Stimulated activated CD4-positive, alpha-beta T cell treated with anti-CD3 and anti-CD28 coated beads, Interleukin-15, amount 100 ng/mL, for 48 hours (primary cell): ENCODE results near the gene ANKRD35.
"Not testable (repeated sequence)": the region's sequence is repeated elsewhere in the genome, so short reads cannot be mapped to it uniquely, and the experiment has no call there.

Source experiments
- DNase-seq, 2 donors: peaks; one replicate each; pipeline ENCODE4 v3.0.0-alpha.2; 2020; ENCODE audit warnings: low read depth in 2 of 2

Gene ANKRD35, protein sequence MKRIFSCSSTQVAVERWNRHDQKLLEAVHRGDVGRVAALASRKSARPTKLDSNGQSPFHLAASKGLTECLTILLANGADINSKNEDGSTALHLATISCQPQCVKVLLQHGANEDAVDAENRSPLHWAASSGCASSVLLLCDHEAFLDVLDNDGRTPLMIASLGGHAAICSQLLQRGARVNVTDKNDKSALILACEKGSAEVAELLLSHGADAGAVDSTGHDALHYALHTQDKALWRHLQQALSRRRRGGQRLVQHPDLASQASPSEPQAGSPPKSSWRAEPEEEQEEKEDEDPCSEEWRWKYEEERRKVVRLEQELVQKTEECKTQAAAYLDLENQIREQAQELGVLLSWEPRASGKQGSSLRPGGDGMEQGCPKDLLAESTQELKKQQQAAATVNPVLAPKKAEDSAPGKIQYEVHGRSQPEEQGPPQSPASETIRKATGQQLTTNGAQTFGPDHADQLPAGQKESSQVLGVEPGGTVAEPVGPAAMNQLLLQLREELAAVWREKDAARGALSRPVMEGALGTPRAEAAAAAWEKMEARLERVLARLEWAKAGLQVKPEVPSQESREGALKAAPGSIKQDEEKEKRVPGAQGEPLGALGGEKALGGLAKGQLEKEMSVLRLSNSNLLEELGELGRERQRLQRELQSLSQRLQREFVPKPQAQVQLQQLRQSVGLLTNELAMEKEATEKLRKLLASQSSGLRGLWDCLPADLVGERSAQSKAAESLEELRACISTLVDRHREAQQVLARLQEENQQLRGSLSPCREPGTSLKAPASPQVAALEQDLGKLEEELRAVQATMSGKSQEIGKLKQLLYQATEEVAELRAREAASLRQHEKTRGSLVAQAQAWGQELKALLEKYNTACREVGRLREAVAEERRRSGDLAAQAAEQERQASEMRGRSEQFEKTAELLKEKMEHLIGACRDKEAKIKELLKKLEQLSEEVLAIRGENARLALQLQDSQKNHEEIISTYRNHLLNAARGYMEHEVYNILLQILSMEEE

DNA sequence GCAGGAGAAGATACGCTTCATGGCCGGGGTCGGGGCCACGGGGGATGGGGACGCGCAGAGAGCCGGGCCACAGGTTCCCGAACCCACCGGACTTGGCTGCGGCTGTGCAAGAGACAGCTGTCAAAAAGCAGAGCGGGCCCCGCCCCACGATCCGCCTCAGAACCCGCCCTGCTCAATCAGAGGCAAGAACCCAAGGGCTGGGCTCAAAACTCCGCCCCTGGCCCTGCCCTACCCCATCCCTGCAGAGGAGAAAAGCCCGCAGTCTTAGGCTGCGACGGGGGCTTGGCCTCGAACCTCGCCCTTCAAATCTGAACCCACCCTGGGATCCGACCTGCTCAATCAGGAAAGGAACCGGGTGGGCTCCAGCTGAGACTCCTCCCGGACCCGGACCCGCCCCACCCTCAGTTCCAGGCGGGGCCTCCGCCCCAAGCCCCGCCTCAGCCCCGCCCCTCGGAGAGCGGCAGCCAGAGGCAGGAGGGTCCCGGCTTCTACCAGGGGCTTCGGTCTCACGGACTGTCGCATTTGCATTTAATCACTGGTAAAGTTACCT, at the start of gene ANKRD35:
TSS of gene ANKRD35 (minus strand) at position 129 of the 550 bp plus-strand sequence. CDS start at position 21, 108 bp downstream.
- DNase-seq: peak; percentile 71 to 87

DNA sequence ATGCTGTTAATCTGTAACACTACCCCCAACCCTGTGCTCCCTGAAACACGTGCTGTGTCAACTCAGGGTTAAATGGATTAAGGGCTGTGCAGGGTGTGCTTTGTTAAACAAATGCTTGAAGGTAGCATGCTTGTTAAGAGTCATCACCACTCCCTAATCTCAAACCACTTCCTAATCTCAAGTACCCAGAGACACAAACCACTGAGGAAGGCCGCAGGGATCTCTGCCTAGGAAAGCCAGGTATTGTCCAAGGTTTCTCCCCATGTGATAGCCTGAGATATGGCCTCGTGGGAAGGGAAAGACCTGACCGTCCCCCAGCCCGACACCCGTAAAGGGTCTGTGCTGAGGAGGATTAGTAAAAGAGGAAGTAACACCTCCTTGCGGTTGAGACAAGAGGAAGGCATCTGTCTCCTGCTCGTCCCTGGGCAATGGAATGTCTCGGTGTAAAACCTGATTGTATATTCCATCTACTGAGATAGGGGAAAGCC, 46.9 kb upstream of the ANKRD35 start:
- DNase-seq: not testable (repeated sequence)

DNA sequence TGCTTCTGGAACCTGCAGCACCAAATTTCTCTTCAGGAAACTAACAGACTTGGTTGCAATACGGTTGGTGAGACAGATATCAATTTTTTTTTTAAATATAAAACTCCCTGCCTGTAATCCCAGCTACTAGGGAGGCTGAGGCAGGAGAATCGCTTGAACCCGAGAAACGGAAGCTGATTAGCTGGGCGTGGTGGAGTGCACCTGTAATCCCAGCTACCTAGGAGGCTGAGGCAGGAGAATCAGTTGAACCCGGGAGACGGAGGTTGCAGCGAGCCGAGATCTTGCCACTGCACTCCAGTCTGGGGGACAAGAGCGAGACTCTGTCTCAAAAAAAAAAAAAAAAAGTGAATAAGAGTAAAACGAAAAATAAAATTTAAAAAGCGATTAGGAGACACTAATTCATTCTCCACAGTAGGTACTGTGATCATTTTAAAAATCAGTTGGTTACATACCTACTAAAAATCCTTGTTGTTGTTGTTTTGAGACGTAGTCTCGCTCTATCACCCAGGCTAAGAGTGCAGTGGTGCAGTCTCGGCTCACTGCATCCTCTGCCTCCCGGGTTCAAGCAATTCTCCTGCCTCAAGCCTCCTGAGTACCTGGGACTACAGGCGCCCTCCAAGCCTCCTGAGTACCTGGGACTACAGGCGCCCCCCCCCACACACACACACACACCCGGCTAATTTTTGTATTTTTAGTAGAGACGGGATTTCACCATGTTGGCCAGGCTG, 42.4 kb upstream of the ANKRD35 start:
- DNase-seq: no peak

DNA sequence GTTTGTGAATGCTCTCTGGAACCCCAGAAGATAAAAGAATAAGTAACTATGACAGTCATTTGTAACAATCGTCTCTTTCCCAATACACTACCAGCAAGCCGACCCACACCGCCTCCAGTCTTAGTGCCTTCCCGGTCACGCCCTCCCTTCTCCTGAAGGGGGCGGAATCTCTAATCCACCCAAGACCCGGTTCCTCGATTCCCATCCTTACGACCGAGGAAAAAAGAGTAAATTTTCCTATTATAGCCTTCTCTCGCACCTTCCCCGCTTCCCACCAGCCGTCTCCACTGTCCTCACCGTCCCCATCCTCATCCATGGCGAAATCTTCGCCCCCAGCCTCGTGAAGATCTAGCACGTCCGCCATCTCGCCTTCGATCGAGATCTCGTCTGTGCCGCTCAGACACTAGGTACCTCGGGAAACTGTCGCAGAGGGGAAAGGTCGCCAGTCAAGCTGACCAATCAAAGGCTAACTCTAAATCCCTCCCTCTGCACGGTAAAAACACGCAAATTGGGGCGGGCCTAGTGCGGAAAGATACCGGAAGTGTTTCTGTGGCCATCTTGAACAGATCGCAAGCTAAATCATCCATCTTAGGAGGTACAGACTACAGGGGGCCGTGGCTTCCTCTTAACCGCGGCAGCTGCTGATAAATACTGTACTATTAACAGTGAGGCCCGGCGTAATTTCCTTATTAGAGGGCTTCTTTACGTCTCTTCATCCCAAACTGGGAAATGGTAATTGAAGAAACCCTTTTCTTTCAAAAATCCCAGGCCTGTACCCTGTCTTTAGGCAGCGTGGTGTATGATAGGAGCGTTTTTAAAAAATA, 41.6 kb upstream of the ANKRD35 start, which contains the start of gene RBM8A:
TSS of gene RBM8A (minus strand) at position 422 of the 824 bp plus-strand sequence. CDS start at position 364, 58 bp downstream.
- peak; percentile 91 to 92 for DNase-seq

DNA sequence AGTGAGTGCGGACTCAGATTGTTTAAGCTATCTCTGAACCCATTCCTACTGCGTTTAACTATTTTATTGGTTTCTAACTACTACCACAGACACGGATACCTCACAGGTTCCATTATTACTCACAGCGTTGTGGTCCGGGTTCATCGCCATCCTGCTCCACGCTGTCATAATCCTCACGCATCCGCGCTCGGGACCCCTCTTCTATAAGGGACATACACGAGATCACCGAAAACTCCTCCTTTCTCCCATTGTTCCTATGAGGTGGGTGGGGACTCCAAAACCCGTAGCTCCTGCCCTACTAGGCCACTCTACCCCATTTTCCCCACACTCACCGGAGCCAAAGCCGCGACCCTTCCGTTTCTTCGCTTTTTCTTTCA, 41.0 kb upstream of the ANKRD35 start:
- peak; percentile 46 to 49 for DNase-seq

DNA sequence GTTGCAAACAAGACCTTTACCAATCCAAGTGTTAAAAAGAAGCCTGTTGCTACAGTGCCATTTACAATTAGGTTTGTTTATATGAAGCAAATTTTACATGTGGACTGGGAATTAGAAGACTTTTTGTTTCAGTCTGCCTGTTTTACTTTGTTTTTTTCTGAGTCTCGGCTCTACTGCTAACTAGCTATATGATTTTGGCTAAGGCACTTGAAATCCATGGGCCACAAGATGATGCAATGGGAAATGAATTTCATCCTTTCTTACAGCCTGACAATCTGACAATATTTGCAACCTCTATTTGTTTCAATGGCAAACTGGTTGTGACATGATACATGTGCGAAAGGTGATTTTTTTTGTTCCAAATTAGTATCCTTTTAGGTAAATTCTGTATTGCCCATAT, 36.6 kb upstream of the ANKRD35 start:
- DNase-seq: no peak

DNA sequence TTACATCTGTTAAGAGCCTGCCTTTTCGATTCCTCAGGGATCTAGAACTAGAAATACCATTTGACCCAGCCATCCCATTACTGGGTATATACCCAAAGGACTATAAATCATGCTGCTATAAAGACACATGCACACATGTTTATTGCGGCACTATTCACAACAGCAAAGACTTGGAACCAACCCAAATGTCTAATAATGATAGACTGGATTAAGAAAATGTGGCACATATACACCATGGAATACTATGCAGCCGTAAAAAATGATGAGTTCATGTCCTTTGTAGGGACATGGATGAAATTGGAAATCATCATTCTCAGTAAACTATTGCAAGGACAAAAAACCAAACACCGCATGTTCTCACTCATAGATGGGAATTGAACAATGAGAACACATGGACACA, 34.6 kb upstream of the ANKRD35 start:
- DNase-seq: not testable (repeated sequence)

GRCh38 chr1:145918992-145919939, 33.6 kb upstream of the ANKRD35 start:
- no peak for DNase-seq

GRCh38 chr1:145918144-145918991, 32.7 kb upstream of the ANKRD35 start, which contains the start of gene PEX11B:
Gene PEX11B (minus strand): TSS chr1:145918717. CDS start chr1:145918688, 29 bp downstream.
- DNase-seq: peak; percentile 83 to 86

- no peak for DNase-seq
Measured at GRCh38 chr1:145917595-145917994, 31.9 kb upstream of the ANKRD35 start.

GRCh38 chr1:145916745-145917144, 31.1 kb upstream of the ANKRD35 start:
- DNase-seq: no peak

DNA sequence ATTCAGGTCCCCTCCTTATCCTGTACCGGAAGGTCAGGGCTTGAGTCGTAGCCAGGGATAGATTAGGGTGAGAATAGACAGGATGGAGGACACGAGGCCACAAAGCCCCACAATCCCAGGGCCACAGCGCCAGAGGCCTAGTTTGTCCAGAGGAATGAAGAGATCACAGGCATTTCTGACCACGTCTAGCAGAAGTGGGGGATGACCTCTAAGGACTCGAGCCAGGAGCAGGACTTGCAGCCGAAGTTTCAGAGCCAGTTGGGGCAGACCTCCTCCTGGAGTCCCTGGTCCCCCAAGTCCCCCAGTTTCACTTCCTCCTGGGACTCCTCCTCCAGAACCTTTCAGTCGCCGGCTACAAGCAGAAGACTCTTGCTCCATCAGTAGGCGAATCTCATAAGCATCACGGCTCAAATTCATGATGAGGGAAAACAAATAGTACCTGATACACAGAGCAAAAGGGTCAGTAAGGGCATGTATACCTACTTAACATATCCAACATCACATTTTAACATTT, 26.5 kb upstream of the ANKRD35 start:
- DNase-seq: no peak

DNA sequence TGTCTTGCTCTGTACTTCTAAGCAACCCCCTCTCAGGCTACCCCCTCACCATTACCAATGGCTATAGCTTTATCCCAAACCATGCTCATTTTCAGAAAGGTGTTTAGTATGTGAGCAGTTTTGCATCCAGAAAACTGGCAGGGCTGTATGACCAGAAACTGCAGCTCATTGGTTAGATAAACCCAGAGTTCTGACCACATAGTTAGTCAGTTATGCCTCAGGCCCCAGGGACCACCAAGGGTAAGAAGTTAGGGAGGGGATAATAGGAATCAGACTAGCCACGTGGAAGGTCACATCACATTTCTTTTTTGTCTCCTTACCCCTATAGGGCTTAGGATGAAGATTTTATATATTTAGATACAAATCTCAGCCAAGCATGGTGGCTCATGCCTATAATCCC, 23.0 kb upstream of the ANKRD35 start:
- DNase-seq: no peak

GRCh38 chr1:145906954-145907753, 21.5 kb upstream of the ANKRD35 start:
- DNase-seq: no peak

DNA sequence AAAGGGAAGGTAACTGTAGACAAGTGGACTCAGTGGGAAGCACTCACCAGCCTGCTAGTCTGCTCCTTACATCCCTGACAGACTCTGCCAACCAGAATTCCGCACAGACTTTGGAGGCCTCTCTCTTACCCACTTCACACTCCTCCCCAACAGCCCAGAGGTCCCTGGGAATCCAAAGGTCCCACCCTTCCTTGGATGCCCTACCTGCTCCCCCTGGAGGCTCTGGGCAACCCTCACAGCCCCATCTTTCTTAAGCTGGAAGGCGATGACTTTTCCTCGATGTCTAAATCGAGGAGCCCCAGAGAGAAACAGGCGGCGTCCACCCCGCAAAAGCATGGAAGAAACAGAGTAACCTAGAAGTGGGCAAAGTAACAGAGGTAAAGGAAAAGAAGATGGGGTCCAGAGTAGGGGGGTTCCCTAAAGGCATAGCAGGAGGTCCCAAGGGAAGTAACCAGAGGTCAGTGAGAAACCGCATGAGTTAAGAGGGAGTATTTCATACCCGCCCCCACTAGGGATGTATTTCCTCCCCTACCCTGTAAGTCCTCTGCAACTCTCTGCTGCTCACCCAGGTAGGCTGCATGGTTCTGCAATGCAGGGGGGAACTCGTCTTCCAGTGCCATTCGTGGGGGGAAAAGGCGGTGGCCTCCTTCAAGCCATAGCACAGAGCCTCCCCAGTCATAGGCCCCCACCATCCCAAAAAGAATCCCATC, 15.8 kb upstream of the ANKRD35 start:
- DNase-seq: no peak

DNA sequence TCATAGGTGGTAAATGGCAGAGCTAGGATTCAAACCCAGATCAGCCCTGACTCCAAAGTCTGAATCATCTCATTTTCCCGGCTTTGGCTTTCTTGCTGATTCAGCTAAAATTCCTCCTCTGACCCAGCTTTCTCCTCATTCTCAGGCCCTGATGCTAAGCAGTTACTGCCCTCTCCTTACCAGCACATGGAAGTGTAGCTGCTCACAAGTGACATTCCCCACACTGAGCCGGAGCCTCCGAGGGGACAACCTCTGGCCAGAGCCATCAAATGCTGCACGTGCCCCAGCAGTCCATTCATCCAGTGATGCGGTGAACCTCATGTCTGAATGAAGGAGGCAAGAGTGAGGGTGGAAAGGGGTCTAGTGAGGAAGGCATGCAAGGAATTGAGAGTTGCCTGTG, 13.1 kb upstream of the ANKRD35 start:
- no peak for DNase-seq
